Endothelial cell of umbilical vein (primary cell): ENCODE data around the gene BRWD1. TPM values are rescaled to one million over a fixed set of nuclear protein-coding genes. Genes with fewer than 3 reads are reported as not detected.

ENCODE experiments used
- BruUV-seq: library from RNA; stranded (reverse); fragments of 400-500 nt; replicated peaks from 2 replicates; lab custom pipeline; 2021; lab: Mats Ljungman, UMichigan
- CTCF ChIA-PET: fragments of 300-600, 350-600 bp; sonication (Branson Sonifier 250); formaldehyde crosslinking; loops from one replicate; lab custom pipeline; 2021; ENCODE audit warnings: antibody characterized with exemption, inconsistent platforms; lab: Charles Lee
- POLR2A ChIA-PET: fragments of 300-600, 350-600 bp; sonication (Branson Sonifier 250); formaldehyde crosslinking; loops from one replicate; lab custom pipeline; 2021; ENCODE audit warnings: antibody characterized with exemption, inconsistent platforms; lab: Charles Lee
- DNase-seq: peaks from one replicate; pipeline ENCODE4 v3.0.0-alpha.2; 2011; ENCODE audit warnings: low read depth, low spot score
- FAIRE-seq: peaks from 2 replicates; lab custom pipeline; 2011; peaks lifted over from hg19 to GRCh38; lab: Jason Lieb, UNC
- H2AFZ ChIP-seq: 2 replicates; pipeline ENCODE4 v1.6.0; 2012; ENCODE audit warnings: low read depth, low read length, control low read depth, inconsistent platforms
- H3K27ac ChIP-seq: 2 replicates; pipeline ENCODE4 v1.5.1; 2011; ENCODE audit warnings: low read depth, mild to moderate bottlenecking, control low read depth, low read length, moderate library complexity; ENCODE audit not compliant: insufficient read depth
- H3K27me3 ChIP-seq, 2 experiments: 2 replicates each; pipeline versions ENCODE4 v1.6.0 to v1.6.1; 2011; ENCODE audit warnings: low read length in 2 of 2, mixed read lengths in 1 of 2; ENCODE audit not compliant: control insufficient read depth in 2 of 2, insufficient read depth in 2 of 2
- H3K36me3 ChIP-seq, 2 experiments: 2 replicates in 1 of 2; 3 replicates in 1 of 2; pipeline ENCODE4 v1.5.1; 2011; ENCODE audit warnings: low read length in 2 of 2, mild to moderate bottlenecking in 1 of 2, moderate library complexity in 1 of 2; ENCODE audit not compliant: control insufficient read depth in 2 of 2, insufficient read depth in 2 of 2; ENCODE audit errors: extremely low read depth in 1 of 2
- H3K4me1 ChIP-seq: 3 replicates; pipeline ENCODE4 v1.5.1; 2011; ENCODE audit warnings: mild to moderate bottlenecking, low read length; ENCODE audit not compliant: control insufficient read depth, insufficient read depth; ENCODE audit errors: extremely low read depth
- H3K4me2 ChIP-seq: 2 replicates; pipeline ENCODE4 v1.6.1; 2011; ENCODE audit warnings: low read length, control low read depth, mixed read lengths; ENCODE audit not compliant: insufficient read depth
- H3K4me3 ChIP-seq, 3 experiments: fragments of 200-600 bp in 1 of 3; sonication (generic), shearing (Covaris generic) in 1 of 3; replicated peaks in 1 of 3; 2 replicates each; pipeline ENCODE4 v1.5.1; 2011 to 2016; ENCODE audit warnings: control low read depth in 3 of 3, low read length in 3 of 3, mild to moderate bottlenecking in 2 of 3, inconsistent platforms in 1 of 3, low read depth in 1 of 3, moderate library complexity in 1 of 3; ENCODE audit not compliant: insufficient read depth in 1 of 3
- H3K79me2 ChIP-seq: 2 replicates; pipeline ENCODE4 v1.6.0; 2012; ENCODE audit warnings: low read length, inconsistent platforms; ENCODE audit not compliant: control insufficient read depth, insufficient read depth
- H3K9ac ChIP-seq: replicated peaks from 2 replicates; pipeline ENCODE3; 2011; ENCODE audit warnings: low read length, control low read depth; ENCODE audit not compliant: insufficient read depth; ENCODE audit errors: extremely low read depth
- H3K9me1 ChIP-seq: replicated peaks from 3 replicates; pipeline ENCODE4 v1.6.0; 2011; ENCODE audit warnings: mild to moderate bottlenecking, low read length; ENCODE audit not compliant: control insufficient read depth, insufficient read depth; ENCODE audit errors: extremely low read depth
- H3K9me3 ChIP-seq: replicated peaks from 2 replicates; pipeline ENCODE4 v1.5.1; 2012; ENCODE audit warnings: low read length, inconsistent platforms; ENCODE audit not compliant: control insufficient read depth, insufficient read depth
- H4K20me1 ChIP-seq: replicated peaks from 2 replicates; pipeline ENCODE3; 2011; ENCODE audit warnings: mild to moderate bottlenecking, low read length; ENCODE audit not compliant: control insufficient read depth, insufficient read depth; ENCODE audit errors: extremely low read depth
- EZH2 ChIP-seq: IDR thresholded peaks from 2 replicates; pipeline ENCODE4 v1.6.1; 2012; ENCODE audit warnings: borderline replicate concordance, low read depth, mild to moderate bottlenecking, moderate library complexity, low read length, inconsistent platforms; ENCODE audit not compliant: severe bottlenecking
- FOS ChIP-seq: IDR thresholded peaks from 2 replicates; pipeline ENCODE4 v1.6.1; 2011; ENCODE audit warnings: mild to moderate bottlenecking, low read length, moderate library complexity, borderline replicate concordance; ENCODE audit not compliant: insufficient read depth
- GATA2 ChIP-seq: IDR thresholded peaks from 2 replicates; pipeline ENCODE4 v1.7.0; 2011; ENCODE audit warnings: low read depth, mild to moderate bottlenecking, moderate library complexity, mixed read lengths, low read length; ENCODE audit not compliant: insufficient read length, insufficient read depth
- JUN ChIP-seq: IDR thresholded peaks from 2 replicates; pipeline ENCODE4 v1.6.1; 2011; ENCODE audit warnings: borderline replicate concordance, low read depth; ENCODE audit not compliant: insufficient read length, insufficient read depth
- MYC ChIP-seq: IDR thresholded peaks from one replicate; pipeline ENCODE4 v1.6.1; 2011; ENCODE audit warnings: mild to moderate bottlenecking, low read depth, low read length
- POLR2A ChIP-seq: IDR thresholded peaks from 2 replicates; pipeline ENCODE4 v1.6.1; 2012; ENCODE audit warnings: low read depth, mild to moderate bottlenecking, control low read depth, low read length
- POLR2AphosphoS5 ChIP-seq: IDR thresholded peaks from 2 replicates; pipeline ENCODE4 v1.6.1; 2012; ENCODE audit warnings: low read depth, mild to moderate bottlenecking, control low read depth, low read length, moderate library complexity; ENCODE audit not compliant: insufficient read depth
- dilution Hi-C: fragments of 300-500 bp; cut with MboI; formaldehyde crosslinking; loops from one replicate; pipeline ENCODE4 v1.15.0; 2019; ENCODE audit warnings: low sequenced_read_pairs; ENCODE audit not compliant: extremely low pct_ligation_motif_present
- intact Hi-C: fragments of 100-400 bp; cut with micrococcal nuclease; formaldehyde crosslinking; loops from one replicate; pipeline ENCODE4 v1.10.0; 2022
- polyA plus RNA-seq, 4 experiments: library from polyadenylated mRNA; depleted of rRNA in 3 of 4; stranded (reverse) in 3 of 4; unstranded in 1 of 4; fragments of >200 nt; gene quantifications; 2 replicates each; pipeline versions ENCODE4 v1.2.1 to v1.2.3, GENCODE V29; 2011 to 2012; ENCODE audit warnings: missing spikeins in 1 of 4
- total RNA-seq: library from RNA; stranded (reverse); gene quantifications from 2 replicates; pipeline ENCODE4 v1.2.3, GENCODE V29; 2021
- TF ChIP-seq, protein P1 (sequence below), 2 donors: IDR thresholded peaks; 1 replicate in 1 of 2; 2 replicates in 1 of 2; pipeline ENCODE4 v1.5.1; 2011; ENCODE audit warnings: low read length in 2 of 2, mild to moderate bottlenecking in 2 of 2, moderate library complexity in 2 of 2, control low read depth in 1 of 2, inconsistent platforms in 1 of 2, low read depth in 1 of 2; ENCODE audit not compliant: insufficient read depth in 1 of 2; ENCODE audit errors: extremely low read depth in 1 of 2
- TF ChIP-seq, protein P2 (sequence below): IDR thresholded peaks from 2 replicates; pipeline ENCODE4 v1.6.1; 2011; ENCODE audit not compliant: insufficient read depth, insufficient read length

Gene BRWD1
- total and polyA plus RNA-seq, 2 donors (not counting 3 experiments of a cell fraction or from before 2014, with no cell fraction given), result 6.1 to 33.2 TPM

DNA sequence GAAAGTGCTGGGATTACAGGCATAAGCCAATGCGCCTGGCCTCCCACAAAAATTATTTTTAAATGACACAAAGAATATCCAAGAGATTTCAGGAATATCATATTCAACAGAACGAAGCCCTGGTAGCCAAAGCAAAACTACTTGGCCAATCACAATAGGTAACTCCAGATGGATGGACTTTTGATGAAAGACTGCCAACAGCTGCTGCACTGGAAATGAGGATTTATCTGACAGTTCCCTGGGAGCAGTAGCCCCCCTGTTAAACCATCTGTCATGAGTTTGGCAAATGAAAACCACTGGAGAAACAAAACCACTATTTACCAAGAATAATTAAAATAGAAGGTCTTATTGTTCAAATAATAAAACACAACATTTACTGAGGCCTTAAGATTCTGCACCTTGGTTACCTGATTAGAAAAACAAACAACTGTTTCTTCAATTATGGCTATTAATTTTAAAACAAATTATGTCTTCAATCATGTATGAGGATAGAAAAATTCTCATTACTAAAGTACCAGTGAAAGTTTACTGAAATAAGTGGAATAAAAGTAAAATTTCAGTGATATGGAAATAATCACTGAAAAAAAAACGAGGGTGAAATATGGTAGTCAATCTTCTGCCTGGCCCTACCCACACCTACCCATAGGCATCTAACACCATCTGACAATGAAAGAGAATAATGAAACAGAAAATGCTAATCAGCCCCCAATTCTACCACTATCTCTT, 95.9 kb downstream of the BRWD1 start:
- TF ChIP-seq EZH2 (no peak), POLR2AphosphoS5 (no peak), POLR2A (no peak), JUN (no peak), GATA2 (no peak), MYC (no peak), FOS (no peak)
- TF ChIP-seq, protein P1, sequence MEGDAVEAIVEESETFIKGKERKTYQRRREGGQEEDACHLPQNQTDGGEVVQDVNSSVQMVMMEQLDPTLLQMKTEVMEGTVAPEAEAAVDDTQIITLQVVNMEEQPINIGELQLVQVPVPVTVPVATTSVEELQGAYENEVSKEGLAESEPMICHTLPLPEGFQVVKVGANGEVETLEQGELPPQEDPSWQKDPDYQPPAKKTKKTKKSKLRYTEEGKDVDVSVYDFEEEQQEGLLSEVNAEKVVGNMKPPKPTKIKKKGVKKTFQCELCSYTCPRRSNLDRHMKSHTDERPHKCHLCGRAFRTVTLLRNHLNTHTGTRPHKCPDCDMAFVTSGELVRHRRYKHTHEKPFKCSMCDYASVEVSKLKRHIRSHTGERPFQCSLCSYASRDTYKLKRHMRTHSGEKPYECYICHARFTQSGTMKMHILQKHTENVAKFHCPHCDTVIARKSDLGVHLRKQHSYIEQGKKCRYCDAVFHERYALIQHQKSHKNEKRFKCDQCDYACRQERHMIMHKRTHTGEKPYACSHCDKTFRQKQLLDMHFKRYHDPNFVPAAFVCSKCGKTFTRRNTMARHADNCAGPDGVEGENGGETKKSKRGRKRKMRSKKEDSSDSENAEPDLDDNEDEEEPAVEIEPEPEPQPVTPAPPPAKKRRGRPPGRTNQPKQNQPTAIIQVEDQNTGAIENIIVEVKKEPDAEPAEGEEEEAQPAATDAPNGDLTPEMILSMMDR (IDR thresholded peaks at IDR 0.05; ENCODE audit: extremely low read depth in 1 of 2, insufficient read depth in 1 of 2, low read depth in 1 of 2, low read length in 2 of 2), result no peak
- TF ChIP-seq, protein P2, sequence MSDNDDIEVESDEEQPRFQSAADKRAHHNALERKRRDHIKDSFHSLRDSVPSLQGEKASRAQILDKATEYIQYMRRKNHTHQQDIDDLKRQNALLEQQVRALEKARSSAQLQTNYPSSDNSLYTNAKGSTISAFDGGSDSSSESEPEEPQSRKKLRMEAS, result no peak
- Histone ChIP-seq H3K4me3 (no peak overlapping the region), H3K9me1 (no peaks in the 10 kb centered on the region), H3K9ac (no peak overlapping the region), H3K79me2 (no peaks in the 10 kb centered on the region), H3K4me1 (no peaks in the 10 kb centered on the region), H3K27ac (no peak overlapping the region), H4K20me1 (no peaks in the 10 kb centered on the region), H3K27me3 (no peaks in the 10 kb centered on the region), H2AFZ (no peak overlapping the region), H3K4me2 (no peak overlapping the region), H3K9me3 (no peaks in the 10 kb centered on the region), H3K36me3 (peaks cover 0 to 2% of the 10 kb centered on the region in 2 experiments)
- dilution Hi-C loops, result no loop called here
- no TSS peak for BruUV-seq
- intact Hi-C loops, result no loop called here
- DNase-seq (no peak), FAIRE-seq (no peak)
- ChIA-PET CTCF (no interaction called here), POLR2A (no interaction called here)
